GM18502 (cell line): ENCODE results near the gene KIF26B.

Experiments
- ATAC-seq: cut with Tn5 transposase; IDR thresholded peaks from one replicate; pipeline ENCODE4 v1.9.1; 2021; ENCODE audit warnings: mild to moderate bottlenecking; ENCODE audit not compliant: unreplicated experiment, poor library complexity

KIF26B gene

GRCh38 chr1:245205864-245206263 is 51.1 kb downstream of the KIF26B start:
- no peak for ATAC-seq

DNA sequence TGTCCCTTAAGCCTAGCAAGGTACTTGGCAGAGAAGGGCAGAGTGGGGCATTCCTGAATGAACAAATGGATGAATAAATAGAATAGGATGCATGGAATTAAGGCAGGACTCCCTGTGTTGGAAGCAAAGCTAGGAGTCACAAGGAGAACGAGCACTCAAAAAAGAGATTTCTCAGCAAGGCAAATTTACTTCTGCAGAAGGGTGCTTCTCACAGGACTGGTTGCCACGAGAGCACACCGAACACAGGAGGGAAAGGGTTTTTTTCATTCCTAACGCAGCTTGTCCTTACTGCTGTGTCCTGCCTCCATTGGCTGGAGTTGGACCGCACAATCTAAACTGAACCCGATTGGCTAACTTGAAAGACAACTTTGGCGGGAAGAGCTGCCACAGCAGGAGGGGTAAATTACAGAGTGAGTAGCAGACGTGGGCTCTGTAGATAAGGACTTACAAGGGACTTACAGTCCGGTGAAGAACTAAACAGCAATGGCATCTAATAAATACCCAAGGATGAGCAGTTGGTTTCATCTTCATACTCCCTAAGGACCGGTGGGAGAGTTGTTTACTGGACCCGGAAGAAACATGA is 52.4 kb downstream of the KIF26B start:
- no peak for ATAC-seq

DNA sequence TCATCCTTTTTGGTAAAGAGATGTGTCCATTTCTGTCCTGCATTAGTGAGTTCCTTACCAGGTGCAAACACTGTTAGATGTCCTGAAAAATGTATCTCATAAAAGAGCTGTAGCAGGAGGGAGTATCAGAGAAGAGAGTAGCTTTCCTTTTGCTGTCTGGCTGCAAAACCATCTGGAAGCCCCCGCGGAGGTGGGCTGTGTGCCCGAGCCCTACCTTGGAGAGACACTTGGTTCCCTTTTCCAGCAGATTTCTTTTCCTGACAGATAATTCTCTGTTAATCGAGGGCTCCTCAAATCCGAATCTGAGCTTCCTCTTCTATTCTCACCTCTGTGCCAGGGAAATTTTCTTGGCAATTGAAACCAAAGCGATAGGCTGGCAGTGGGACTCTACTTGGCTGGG is 53.0 kb downstream of the KIF26B start:
- ATAC-seq = no peak

DNA sequence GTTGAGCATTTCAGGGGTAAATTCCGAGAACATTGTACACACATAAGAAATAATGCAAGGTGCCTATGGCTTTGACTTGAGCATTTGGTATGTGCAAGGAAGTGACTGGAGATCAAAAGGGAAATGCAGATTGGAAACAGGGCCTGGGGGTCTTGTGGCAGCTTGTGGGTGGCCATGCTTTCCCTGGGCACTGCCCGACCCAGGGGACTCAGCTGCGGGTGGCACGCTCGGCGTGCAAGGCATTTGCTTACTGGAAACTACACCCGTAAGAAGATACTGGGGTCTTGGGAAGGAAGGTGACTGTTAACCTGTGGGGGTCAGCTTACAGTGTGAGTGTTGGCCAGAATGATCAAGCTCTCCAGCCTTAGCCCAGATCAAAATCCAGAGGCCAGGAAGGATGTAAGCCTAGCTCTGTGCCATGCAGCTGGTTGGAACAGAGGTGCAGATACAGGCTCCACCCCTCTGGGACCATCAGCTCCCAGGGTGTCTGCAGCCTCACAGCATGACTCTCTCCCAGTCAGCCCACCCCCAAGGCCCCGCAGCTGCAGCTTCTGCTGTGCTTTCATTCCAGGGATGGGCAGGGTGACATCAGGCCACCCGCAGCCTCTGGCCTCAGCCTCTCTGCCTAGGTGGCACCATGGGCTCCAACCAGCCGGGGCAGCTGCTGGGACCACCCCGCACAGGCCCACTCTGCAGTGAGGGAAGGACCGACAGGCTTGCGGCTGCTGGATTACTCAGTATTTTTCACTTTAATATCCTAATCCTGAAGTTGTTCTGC is 55.1 kb downstream of the KIF26B start:
- no peak for ATAC-seq

DNA sequence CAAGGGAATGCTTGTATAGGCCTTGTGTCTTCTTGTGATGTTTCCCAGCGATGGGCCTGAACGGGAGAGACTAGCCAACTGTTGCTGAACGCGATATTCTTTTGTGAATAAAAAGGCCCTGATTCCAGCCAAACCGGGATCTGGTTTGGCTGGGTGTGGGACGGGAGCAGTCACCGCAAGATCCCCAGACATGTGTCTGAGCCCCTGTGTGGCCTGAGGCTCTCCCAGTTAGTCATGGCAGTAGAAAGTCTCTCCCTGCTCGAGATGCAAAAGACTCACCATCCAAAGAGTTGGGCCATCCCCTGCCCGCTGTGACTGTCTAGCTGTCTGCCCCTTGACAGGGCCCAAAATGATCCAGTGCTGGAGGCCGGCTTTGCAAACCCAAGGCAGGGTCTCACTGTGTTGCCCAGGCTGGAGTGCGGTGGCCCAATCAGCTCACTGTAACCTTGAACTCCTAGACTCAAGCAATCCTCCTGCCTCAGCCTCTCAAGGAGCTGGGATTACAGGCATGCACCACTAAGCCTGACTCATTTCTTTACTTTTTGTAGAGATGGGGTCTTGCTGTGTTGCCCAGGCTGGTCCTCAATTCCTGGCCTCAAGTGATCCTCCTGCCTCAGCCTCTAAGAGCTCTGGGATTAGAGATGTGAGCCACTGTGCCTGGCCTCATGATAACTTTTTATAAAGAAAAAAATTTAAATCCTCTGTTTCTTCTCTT is 56.4 kb downstream of the KIF26B start:
- no peak for ATAC-seq

DNA sequence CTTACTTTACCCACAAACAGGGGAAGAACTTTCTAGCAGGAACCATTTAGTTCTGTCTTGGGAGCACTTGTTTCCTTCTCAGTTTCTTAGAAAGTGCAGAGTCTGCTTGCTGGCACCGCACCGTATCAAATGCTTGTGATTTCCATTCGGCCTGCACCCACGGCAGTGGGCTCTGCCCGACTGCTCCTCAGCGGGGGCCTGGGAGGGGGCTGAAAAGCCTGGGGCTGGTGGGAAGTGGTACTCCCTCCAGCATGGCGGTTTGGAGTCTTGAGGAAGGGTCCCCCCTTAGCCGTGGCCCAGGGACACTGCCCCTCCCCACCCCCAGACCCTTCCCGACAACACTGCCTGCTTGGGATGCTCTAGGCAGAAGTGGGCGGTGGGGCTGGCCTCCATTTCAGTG is 57.0 kb downstream of the KIF26B start:
- no peak for ATAC-seq

DNA sequence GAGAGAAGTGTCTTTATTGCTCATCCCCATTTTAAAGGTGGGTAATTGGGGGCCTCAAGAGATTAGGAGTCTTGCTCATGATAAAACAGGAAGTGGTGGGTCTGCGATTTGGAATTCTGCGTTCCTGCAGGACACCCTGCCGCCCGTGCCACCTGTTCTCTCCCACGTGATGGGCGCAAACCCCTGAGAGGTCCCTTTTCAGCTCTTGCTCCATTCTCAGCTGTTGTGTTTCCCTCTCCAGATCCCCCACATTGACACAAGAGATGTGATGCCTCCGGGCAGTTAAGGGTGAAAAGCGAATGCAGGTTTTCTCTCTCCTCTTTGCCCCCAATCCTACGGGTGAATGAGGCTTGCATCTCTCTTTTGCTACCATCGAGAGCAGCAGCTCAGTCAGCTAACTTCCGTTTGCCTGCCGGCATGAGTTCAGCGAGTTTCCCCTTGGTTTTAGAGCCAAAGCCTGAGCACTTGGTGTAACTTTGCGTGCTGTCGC is 57.5 kb downstream of the KIF26B start:
- no peak for ATAC-seq

- no peak for ATAC-seq
Observed at GRCh38 chr1:245213066-245213831, 58.5 kb downstream of the KIF26B start.

DNA sequence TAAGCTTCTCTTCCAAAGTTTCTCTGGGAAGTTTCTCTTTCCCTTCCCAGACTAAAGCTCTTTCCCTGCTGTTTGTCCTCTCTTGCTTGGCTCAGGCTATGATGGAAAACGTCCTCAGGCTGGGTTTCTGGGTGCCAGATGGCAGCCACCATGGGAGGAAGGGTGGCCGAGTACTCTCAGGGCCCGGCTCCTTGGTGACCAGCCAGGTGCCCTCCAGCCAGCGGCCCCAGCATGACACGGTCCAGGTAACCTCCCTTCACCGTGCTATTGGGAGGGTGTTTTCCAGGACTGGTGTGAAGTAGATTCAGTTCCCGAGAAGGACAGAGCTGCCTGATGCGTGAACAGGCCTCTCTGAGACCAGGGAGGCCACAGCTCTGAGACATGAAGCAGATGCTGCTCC is 60.3 kb downstream of the KIF26B start:
- no peak for ATAC-seq

- no peak for ATAC-seq
Observed at GRCh38 chr1:245216366-245217115, 61.8 kb downstream of the KIF26B start.

GRCh38 chr1:245217853-245218608 is 63.2 kb downstream of the KIF26B start:
- no peak for ATAC-seq

GRCh38 chr1:245220381-245220985 is 65.7 kb downstream of the KIF26B start:
- no peak for ATAC-seq

DNA sequence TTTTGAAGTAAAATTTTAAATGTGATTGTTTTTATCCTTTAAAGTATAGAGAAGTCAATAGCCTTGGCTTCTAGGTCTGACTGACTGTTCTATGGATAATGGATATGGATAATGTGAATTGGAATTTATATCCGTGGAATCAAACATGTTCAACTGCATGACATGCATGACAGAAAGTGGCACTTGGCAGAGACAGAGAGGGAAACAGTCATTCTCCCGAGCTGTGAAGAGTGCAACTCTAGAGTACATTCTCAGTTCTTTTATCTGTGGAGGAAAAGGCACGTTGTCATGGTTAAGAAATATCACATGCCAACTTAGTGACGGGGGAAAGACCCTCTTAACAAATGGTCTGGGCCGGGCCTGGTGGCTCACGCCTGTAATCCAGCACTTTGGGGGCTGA is 67.0 kb downstream of the KIF26B start:
- ATAC-seq = no peak

DNA sequence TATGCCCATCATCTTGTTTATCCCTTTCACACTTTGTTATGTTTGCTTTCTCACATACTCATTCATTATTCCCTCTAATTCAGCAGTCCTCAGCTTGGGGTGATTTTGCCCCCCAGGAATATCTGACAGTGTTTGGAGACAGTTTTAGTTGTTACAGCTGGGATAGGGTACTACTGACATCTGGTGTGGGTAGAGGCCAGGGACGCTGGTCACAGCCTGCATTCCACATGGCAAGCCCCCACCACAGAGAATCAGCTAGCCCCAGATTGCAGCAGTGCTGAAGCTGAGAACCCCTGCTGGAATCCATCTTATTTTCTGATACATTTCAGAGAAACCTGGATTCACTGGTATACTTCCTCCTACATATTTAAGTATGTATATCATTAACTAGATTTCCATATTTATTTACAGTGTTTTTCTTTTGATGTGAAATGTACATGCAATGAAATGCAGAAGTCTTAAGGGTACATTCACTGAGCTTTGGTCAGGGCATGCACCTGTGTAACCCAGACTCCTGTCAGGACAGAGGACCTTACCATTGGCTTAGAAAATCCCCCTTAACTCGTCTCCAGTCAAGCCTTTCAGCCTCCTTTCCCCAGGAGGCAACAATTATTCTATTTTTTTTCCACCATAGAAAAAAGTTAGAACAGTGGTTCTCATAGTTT is 68.3 kb downstream of the KIF26B start:
- no peak for ATAC-seq

- ATAC-seq = no peak
Observed at GRCh38 chr1:245225322-245226202, 70.8 kb downstream of the KIF26B start.

DNA sequence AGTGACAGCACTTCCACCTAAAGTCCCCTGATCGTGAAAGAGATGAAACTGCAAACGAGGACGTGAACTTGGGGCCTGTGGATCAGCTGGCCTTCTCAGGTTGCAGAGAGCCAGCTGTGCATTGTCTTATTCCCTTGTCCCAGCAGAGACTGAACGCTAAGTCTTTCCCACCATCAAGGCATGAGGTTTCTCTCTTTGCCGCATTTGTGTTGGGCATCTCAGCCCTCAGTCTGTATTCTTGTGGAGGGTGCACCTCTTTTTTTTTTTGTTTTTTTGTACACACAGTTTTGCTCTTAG is 71.4 kb downstream of the KIF26B start:
- no peak for ATAC-seq

- no peak for ATAC-seq
Observed at GRCh38 chr1:245229051-245229450, 74.3 kb downstream of the KIF26B start.

- ATAC-seq = no peak
Observed at GRCh38 chr1:245232931-245233330, 78.1 kb downstream of the KIF26B start.
